ENCODE data around the gene USP37. TPM values are rescaled to one million over a fixed set of nuclear protein-coding genes. Genes with fewer than 3 reads are reported as not detected.

USP37 gene
- total and polyA plus RNA-seq, 8 donors, result 13.0 to 21.9 (median 19.3) TPM

DNA sequence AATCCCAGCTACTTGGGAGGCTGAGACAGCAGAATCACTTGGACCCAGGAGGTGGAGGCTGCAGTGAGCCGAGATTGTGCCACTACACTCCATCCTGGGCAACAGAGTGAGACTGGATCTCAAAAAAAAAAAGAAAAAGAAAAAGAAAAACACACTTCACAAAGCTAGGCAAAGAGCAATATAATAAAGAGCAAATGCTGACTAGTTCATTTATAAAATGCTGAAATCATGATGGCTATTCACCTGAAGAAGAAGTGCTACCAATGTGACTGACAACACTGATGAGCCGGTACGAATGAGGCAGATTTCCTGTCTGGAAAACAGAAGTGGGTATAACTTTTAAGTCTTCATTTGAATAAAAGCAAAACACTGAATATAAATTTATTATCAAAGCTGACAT, 111.3 kb downstream of the USP37 start:
- Histone ChIP-seq H3K27ac (no peak overlapping the region), H3K9me3 (no peaks in the 10 kb centered on the region), H3K4me1 (no peaks in the 10 kb centered on the region), H3K4me3 (no peak overlapping the region), H3K27me3 (no peaks in the 10 kb centered on the region), H3K36me3 (peaks cover 0 to 62% of the 10 kb centered on the region in 2 donors)
- ATAC-seq (no peak), DNase-seq (no peak)
- TF ChIP-seq, protein P1, sequence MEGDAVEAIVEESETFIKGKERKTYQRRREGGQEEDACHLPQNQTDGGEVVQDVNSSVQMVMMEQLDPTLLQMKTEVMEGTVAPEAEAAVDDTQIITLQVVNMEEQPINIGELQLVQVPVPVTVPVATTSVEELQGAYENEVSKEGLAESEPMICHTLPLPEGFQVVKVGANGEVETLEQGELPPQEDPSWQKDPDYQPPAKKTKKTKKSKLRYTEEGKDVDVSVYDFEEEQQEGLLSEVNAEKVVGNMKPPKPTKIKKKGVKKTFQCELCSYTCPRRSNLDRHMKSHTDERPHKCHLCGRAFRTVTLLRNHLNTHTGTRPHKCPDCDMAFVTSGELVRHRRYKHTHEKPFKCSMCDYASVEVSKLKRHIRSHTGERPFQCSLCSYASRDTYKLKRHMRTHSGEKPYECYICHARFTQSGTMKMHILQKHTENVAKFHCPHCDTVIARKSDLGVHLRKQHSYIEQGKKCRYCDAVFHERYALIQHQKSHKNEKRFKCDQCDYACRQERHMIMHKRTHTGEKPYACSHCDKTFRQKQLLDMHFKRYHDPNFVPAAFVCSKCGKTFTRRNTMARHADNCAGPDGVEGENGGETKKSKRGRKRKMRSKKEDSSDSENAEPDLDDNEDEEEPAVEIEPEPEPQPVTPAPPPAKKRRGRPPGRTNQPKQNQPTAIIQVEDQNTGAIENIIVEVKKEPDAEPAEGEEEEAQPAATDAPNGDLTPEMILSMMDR (IDR thresholded peaks at IDR 0.05), result no peak
- intact Hi-C loops (cut with DNase I), result no loop called here

DNA sequence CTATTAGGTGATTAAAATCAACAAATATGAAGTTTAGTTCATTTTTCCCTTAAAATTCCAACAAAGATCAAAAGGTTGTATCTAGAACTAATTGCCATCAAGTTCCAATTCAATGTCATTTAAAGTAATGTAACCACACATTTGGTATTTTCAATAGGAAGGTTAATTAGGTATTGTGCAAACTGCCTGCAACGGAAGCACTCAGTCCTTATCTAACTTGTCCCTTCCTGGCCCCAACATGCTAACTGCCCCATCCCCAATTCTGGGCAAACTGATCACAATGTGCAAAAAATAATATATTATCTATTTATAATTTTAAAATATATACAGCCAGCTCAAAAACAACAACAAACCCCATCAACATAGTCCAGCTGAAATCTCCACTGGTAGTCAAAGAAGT, 116.1 kb downstream of the USP37 start:
- ATAC-seq (no peak), DNase-seq (no peak)
- peaks cover 0 to 66% of the 10 kb centered on the region in 2 donors for H3K36me3 ChIP-seq
- H3K4me1 ChIP-seq, result no peaks in the 10 kb centered on the region
- H3K27me3 ChIP-seq, result no peaks in the 10 kb centered on the region
- no peak overlapping the region for H3K4me3 ChIP-seq
- intact Hi-C loops (cut with DNase I), result no loop called here
- H3K9me3 ChIP-seq, result no peaks in the 10 kb centered on the region
- H3K27ac ChIP-seq, result no peak overlapping the region
- TF ChIP-seq, protein P1 (IDR thresholded peaks at IDR 0.05), result no peak

DNA sequence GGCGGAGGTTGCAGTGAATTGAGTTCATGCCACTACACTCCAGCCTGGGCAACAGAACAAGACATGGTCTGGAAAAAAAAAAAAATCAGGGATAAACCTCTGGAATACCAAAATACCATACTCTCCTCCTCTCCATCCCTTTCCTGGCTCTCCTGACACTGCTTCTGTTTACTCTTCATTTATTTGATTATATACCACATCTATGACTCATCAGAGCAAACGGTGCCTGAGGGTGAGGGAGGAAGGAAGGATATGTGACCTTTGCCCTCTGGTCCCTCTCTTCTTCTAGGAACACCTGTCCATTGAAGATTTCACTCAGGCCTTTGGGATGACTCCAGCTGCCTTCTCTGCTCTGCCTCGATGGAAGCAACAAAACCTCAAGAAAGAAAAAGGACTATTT, 119.2 kb downstream of the USP37 start:
- intact Hi-C loops (cut with DNase I), result no loop called here
- Histone ChIP-seq H3K4me1 (no peaks in the 10 kb centered on the region), H3K9me3 (no peaks in the 10 kb centered on the region), H3K36me3 (peaks cover 0 to 50% of the 10 kb centered on the region in 2 donors), H3K27ac (no peak overlapping the region), H3K4me3 (no peak overlapping the region), H3K27me3 (no peaks in the 10 kb centered on the region)
- TF ChIP-seq, protein P1 (IDR thresholded peaks at IDR 0.05), result no peak
- no peak for DNase-seq
- ATAC-seq, result no peak

DNA sequence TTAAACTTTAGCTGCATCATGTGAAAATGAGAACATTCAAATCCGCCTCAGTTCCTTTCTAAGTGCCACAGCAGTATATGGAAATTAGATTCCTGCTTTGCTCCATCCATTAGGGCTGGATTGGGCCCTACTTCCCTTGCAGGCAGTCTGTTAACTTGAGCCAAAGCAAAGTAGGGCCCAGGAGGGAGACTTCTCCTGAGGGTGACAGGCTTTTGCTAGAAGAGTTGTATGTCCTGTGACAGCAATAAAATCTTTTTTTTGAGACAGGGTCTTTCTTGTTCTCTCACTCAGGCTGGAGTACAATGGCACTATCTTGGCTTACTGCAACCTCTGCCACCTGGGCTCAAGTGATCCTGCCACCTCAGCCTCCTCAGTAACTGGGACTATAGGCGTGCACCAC, 121.1 kb downstream of the USP37 start:
- H3K27ac ChIP-seq, result no peak overlapping the region
- no peaks in the 10 kb centered on the region for H3K9me3 ChIP-seq
- H3K4me3 ChIP-seq, result no peak overlapping the region
- intact Hi-C loops (cut with DNase I), result no loop called here
- peaks cover 0 to 39% of the 10 kb centered on the region in 2 donors for H3K36me3 ChIP-seq
- H3K4me1 ChIP-seq, result no peaks in the 10 kb centered on the region
- ATAC-seq (no peak), DNase-seq (no peak)
- H3K27me3 ChIP-seq, result no peaks in the 10 kb centered on the region
- TF ChIP-seq, protein P1 (IDR thresholded peaks at IDR 0.05), result no peak

DNA sequence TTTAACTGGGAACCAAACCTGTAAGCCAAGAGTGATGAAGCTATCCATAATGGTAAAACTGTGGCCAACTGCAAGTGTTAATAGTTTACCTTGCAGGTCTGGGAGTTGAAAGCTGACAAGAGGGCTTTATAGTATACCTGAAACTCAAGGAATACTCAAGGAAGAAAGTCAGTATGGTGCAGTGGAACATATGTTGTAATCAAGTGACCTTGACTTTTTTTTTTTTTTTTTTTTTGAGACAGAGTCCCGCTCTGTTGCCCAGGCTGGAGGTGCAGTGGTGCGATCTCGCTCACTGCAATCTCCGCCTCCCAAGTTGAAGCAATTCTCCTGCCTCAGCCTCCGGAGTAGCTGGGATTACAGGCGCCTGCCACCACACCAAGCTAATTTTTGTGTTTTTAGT, 121.6 kb downstream of the USP37 start:
- ATAC-seq, result no peak
- no peak for DNase-seq
- no peaks in the 10 kb centered on the region for H3K27me3 ChIP-seq
- H3K4me1 ChIP-seq, result no peaks in the 10 kb centered on the region
- no peak overlapping the region for H3K27ac ChIP-seq
- no peaks in the 10 kb centered on the region for H3K9me3 ChIP-seq
- intact Hi-C loops (cut with DNase I), result no loop called here
- H3K36me3 ChIP-seq, result peaks cover 0 to 39% of the 10 kb centered on the region in 2 donors
- no peak overlapping the region for H3K4me3 ChIP-seq
- TF ChIP-seq, protein P1 (IDR thresholded peaks at IDR 0.05), result no peak

Data from left lung (tissue), 10 donors.